Measurements from ENCODE around the gene OSBP2. TPM values are rescaled to one million over a fixed set of nuclear protein-coding genes. Genes with fewer than 3 reads are reported as not detected.
A peak's percentile ranks its signal among the peaks of the same experiment; 100 is the strongest.

OSBP2 gene
- total and polyA plus RNA-seq, 2 experiments from 2014 or later = 2.1 to 2.9 TPM

GRCh38 chr22:30893434-30894370 lies 199.0 kb downstream of the OSBP2 start:
- ATAC-seq (no peak), DNase-seq (ENCODE audit: low spot score) (no peak)
- H4K20me1 ChIP-seq (replicated peaks; ENCODE audit: insufficient read depth) = no peaks in the 10 kb centered on the region
- TF ChIP-seq POLR2AphosphoS5 (IDR thresholded peaks at IDR 0.05; ENCODE audit: low read depth) (no peak), REST (IDR thresholded peaks at IDR 0.05; ENCODE audit: unreplicated experiment) (no peak), ETS1 (IDR thresholded peaks at IDR 0.05) (no peak), STAT1 (IDR thresholded peaks at IDR 0.05; ENCODE audit: unreplicated experiment) (no peak)
- H2AFZ ChIP-seq = no peak overlapping the region
- Mint-ChIP-seq H3K36me3 (ENCODE audit: low read depth) (peaks cover 28% of the 10 kb centered on the region), H3K9me3 (no peaks in the 10 kb centered on the region), H3K27ac (no peak overlapping the region), H3K27me3 (ENCODE audit: insufficient read depth, low read depth, poor library complexity) (peaks cover 8% of the 10 kb centered on the region), H3K4me1 (peaks cover 20% of the 10 kb centered on the region), H3K4me3 (no peak overlapping the region; the same call in 2 of the 3 replicates)
- no peak overlapping the region for H3K4me3 ChIP-seq
- H3F3A ChIP-seq (replicated peaks; ENCODE audit: low read depth) = no peaks in the 10 kb centered on the region
- no peak overlapping the region for H3K4me2 ChIP-seq
- no peaks in the 10 kb centered on the region for H3K4me1 ChIP-seq (ENCODE audit: insufficient read depth)
- no peaks in the 10 kb centered on the region for H3K9me2 ChIP-seq (ENCODE audit: insufficient read depth)
- H3K27ac ChIP-seq (ENCODE audit: low read depth) = no peak overlapping the region
- H3K36me3 ChIP-seq (ENCODE audit: insufficient read depth) = no peaks in the 10 kb centered on the region
- no peaks in the 10 kb centered on the region for H3K79me2 ChIP-seq (replicated peaks; ENCODE audit: insufficient read depth)
- no peaks in the 10 kb centered on the region for H3K27me3 ChIP-seq (ENCODE audit: insufficient read depth)

- H3K4me2 ChIP-seq = no peak overlapping the region
- no peak for TF ChIP-seq EZH2phosphoT487 (IDR thresholded peaks at IDR 0.05; ENCODE audit: unreplicated experiment)
- TF ChIP-seq ZNF462 (CRISPR knock-in tag; IDR thresholded peaks at IDR 0.05) = no peak
- no peak for TF ChIP-seq CREB1 (CRISPR knock-in tag; IDR thresholded peaks at IDR 0.05; ENCODE audit: low read depth)
- TF ChIP-seq POLR2AphosphoS5 (IDR thresholded peaks at IDR 0.05; ENCODE audit: low read depth) = no peak
- TF ChIP-seq STAT1 (IDR thresholded peaks at IDR 0.05; ENCODE audit: unreplicated experiment) = no peak
- no peak for TF ChIP-seq ETS1 (IDR thresholded peaks at IDR 0.05)
Measured at GRCh38 chr22:30894371-30894740, 199.7 kb downstream of the OSBP2 start.

More at GRCh38 chr22:30894371-30894740, 199.7 kb downstream of the OSBP2 start:
- no peaks in the 10 kb centered on the region; the same call in 2 of the 3 replicates for H3K9me3 Mint-ChIP-seq
- peaks cover under 1% of the 10 kb centered on the region; the same call in 1 of the 2 replicates for H3K36me3 ChIP-seq (ENCODE audit: insufficient read depth)
- H3K4me3 Mint-ChIP-seq = no peak overlapping the region; the same call in 2 of the 3 replicates
- H3K4me1 ChIP-seq (ENCODE audit: insufficient read depth) = no peaks in the 10 kb centered on the region
- no peaks in the 10 kb centered on the region for H3K27me3 ChIP-seq (ENCODE audit: insufficient read depth)
- no peaks in the 10 kb centered on the region for H3K9me2 ChIP-seq (ENCODE audit: insufficient read depth)
- H3K27me3 Mint-ChIP-seq (ENCODE audit: insufficient read depth, low read depth, poor library complexity) = peaks cover 8% of the 10 kb centered on the region
- peaks cover 20% of the 10 kb centered on the region for H3K4me1 Mint-ChIP-seq
- ATAC-seq (peak; percentile 65), DNase-seq (ENCODE audit: low spot score) (peak; percentile 30)
- H3K27ac ChIP-seq (ENCODE audit: low read depth) = no peak overlapping the region; the same call in 1 of the 2 replicates
- no peak overlapping the region for H3K27ac Mint-ChIP-seq
- H4K20me1 ChIP-seq (replicated peaks; ENCODE audit: insufficient read depth) = no peaks in the 10 kb centered on the region
- no peaks in the 10 kb centered on the region for H3F3A ChIP-seq (replicated peaks; ENCODE audit: low read depth)
- H2AFZ ChIP-seq = no peak overlapping the region
- peaks cover 28% of the 10 kb centered on the region for H3K36me3 Mint-ChIP-seq (ENCODE audit: low read depth)
- no peak overlapping the region for H3K4me3 ChIP-seq
- H3K79me2 ChIP-seq (replicated peaks; ENCODE audit: insufficient read depth) = no peaks in the 10 kb centered on the region
